GM18511 (cell line): ENCODE data around the gene DSG2.
"Not testable (repeated sequence)": the region's sequence is repeated elsewhere in the genome, so short reads cannot be mapped to it uniquely, and the experiment has no call there.

ENCODE experiments used
- ATAC-seq: cut with Tn5 transposase; IDR thresholded peaks from one replicate; pipeline ENCODE4 v1.9.1; 2021; ENCODE audit warnings: mild to moderate bottlenecking, moderate library complexity; ENCODE audit not compliant: unreplicated experiment

DSG2 gene

GRCh38 chr18:31500051-31500688 lies 2.2 kb downstream of the DSG2 start:
- peak; percentile 89 for ATAC-seq

GRCh38 chr18:31503011-31503410 lies 5.0 kb downstream of the DSG2 start:
- ATAC-seq, result no peak

GRCh38 chr18:31504455-31505147 lies 6.6 kb downstream of the DSG2 start:
- ATAC-seq, result no peak

GRCh38 chr18:31505156-31505555 lies 7.2 kb downstream of the DSG2 start:
- no peak for ATAC-seq

- no peak for ATAC-seq
Measured at GRCh38 chr18:31506024-31506742, 8.2 kb downstream of the DSG2 start.

- not testable (repeated sequence) for ATAC-seq
Measured at GRCh38 chr18:31507124-31507523, 9.1 kb downstream of the DSG2 start.

- ATAC-seq, result no peak
Measured at GRCh38 chr18:31508781-31509180, 10.8 kb downstream of the DSG2 start.

GRCh38 chr18:31509571-31509970 lies 11.6 kb downstream of the DSG2 start:
- ATAC-seq, result no peak

GRCh38 chr18:31510319-31510718 lies 12.3 kb downstream of the DSG2 start:
- no peak for ATAC-seq

GRCh38 chr18:31511098-31511497 lies 13.1 kb downstream of the DSG2 start:
- ATAC-seq, result no peak

GRCh38 chr18:31512203-31512764 lies 14.3 kb downstream of the DSG2 start:
- no peak for ATAC-seq

GRCh38 chr18:31513189-31513935 lies 15.4 kb downstream of the DSG2 start:
- ATAC-seq, result no peak

- no peak for ATAC-seq
Measured at GRCh38 chr18:31516437-31516836, 18.5 kb downstream of the DSG2 start.

GRCh38 chr18:31526374-31526773 lies 28.4 kb downstream of the DSG2 start:
- ATAC-seq, result no peak

- ATAC-seq, result no peak
Measured at GRCh38 chr18:31533236-31533635, 35.3 kb downstream of the DSG2 start.

- no peak for ATAC-seq
Measured at GRCh38 chr18:31538837-31539236, 40.9 kb downstream of the DSG2 start.

GRCh38 chr18:31546476-31546875 lies 48.5 kb downstream of the DSG2 start:
- no peak for ATAC-seq

GRCh38 chr18:31548853-31549252 lies 50.9 kb downstream of the DSG2 start:
- ATAC-seq, result no peak

- no peak for ATAC-seq
Measured at GRCh38 chr18:31549416-31549815, 51.4 kb downstream of the DSG2 start.

GRCh38 chr18:31551883-31552282 lies 53.9 kb downstream of the DSG2 start:
- no peak for ATAC-seq

- no peak for ATAC-seq
Measured at GRCh38 chr18:31553800-31554199, 55.8 kb downstream of the DSG2 start.
